ENCODE measurements around the gene TAS1R1.
A peak's percentile ranks its signal among the peaks of the same experiment; 100 is the strongest.

The TAS1R1 gene

GRCh38 chr1:6603915-6604558, 48.9 kb downstream of the TAS1R1 start:
- DNase-seq (ENCODE audit: low read depth), result no peak

GRCh38 chr1:6612641-6613360, 57.7 kb downstream of the TAS1R1 start:
- DNase-seq (ENCODE audit: low read depth), result no peak

- peak; percentile 99 for DNase-seq (ENCODE audit: low read depth)
These were observed 58.4 kb downstream of the TAS1R1 start, which contains the start of gene PHF13 for GRCh38 chr1:6613361-6614018. Gene PHF13 (plus strand): TSS chr1:6613731. CDS start chr1:6614067, 336 bp downstream.

- peak; percentile 41 for DNase-seq (ENCODE audit: low read depth)
These were observed 59.2 kb downstream of the TAS1R1 start for GRCh38 chr1:6614019-6614928.

GRCh38 chr1:6614929-6615785, 60.0 kb downstream of the TAS1R1 start:
- DNase-seq (ENCODE audit: low read depth), result no peak

GRCh38 chr1:6619045-6619444, 63.9 kb downstream of the TAS1R1 start:
- DNase-seq (ENCODE audit: low read depth), result no peak

GRCh38 chr1:6621429-6622391, 66.6 kb downstream of the TAS1R1 start:
- no peak for DNase-seq (ENCODE audit: low read depth)

- no peak for DNase-seq (ENCODE audit: low read depth)
These were observed 67.5 kb downstream of the TAS1R1 start for GRCh38 chr1:6622396-6623152.

- DNase-seq (ENCODE audit: low read depth), result no peak
These were observed 68.3 kb downstream of the TAS1R1 start for GRCh38 chr1:6623269-6623965.

GRCh38 chr1:6624710-6625583, 69.8 kb downstream of the TAS1R1 start, which contains the start of gene THAP3:
Gene THAP3 (plus strand): TSS chr1:6624868. CDS start chr1:6625219, 351 bp downstream.
- DNase-seq (ENCODE audit: low read depth), result peak; percentile 80

GRCh38 chr1:6625584-6626149, 70.6 kb downstream of the TAS1R1 start:
- no peak for DNase-seq (ENCODE audit: low read depth)

- DNase-seq (ENCODE audit: low read depth), result no peak
These were observed 71.9 kb downstream of the TAS1R1 start for GRCh38 chr1:6627031-6627430.

- no peak for DNase-seq (ENCODE audit: low read depth)
These were observed 72.9 kb downstream of the TAS1R1 start for GRCh38 chr1:6627841-6628545.

GRCh38 chr1:6628971-6629479, 73.9 kb downstream of the TAS1R1 start:
- no peak for DNase-seq (ENCODE audit: low read depth)

Data from activated gamma-delta T cell treated with anti-CD3 and anti-CD28 coated beads, Interleukin-2, amount 50 U/mL, for 16 hours (primary cell).